ENCODE results near the gene IL4I1.

DNA sequence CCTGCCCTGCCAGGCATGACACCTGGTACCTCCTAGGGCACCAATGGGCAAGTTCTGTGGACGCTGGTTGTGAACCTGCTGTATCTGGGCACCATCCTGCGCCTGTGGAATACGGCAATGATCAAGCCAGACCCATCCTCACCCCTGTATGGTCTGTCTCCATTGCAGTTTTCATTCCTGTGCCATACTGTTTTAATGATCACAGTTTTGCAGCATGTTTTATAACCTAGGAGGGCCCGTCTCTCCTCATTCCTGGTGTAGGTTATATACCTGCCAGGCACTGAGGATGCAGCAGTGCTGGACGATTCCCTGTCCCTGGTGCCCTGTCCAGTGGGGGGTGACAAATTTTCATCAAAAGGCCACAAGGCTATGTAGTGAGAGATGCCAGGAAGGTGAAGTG lies 13.6 kb downstream of the IL4I1 start:
- TF ChIP-seq, protein P1, sequence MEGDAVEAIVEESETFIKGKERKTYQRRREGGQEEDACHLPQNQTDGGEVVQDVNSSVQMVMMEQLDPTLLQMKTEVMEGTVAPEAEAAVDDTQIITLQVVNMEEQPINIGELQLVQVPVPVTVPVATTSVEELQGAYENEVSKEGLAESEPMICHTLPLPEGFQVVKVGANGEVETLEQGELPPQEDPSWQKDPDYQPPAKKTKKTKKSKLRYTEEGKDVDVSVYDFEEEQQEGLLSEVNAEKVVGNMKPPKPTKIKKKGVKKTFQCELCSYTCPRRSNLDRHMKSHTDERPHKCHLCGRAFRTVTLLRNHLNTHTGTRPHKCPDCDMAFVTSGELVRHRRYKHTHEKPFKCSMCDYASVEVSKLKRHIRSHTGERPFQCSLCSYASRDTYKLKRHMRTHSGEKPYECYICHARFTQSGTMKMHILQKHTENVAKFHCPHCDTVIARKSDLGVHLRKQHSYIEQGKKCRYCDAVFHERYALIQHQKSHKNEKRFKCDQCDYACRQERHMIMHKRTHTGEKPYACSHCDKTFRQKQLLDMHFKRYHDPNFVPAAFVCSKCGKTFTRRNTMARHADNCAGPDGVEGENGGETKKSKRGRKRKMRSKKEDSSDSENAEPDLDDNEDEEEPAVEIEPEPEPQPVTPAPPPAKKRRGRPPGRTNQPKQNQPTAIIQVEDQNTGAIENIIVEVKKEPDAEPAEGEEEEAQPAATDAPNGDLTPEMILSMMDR (IDR thresholded peaks at IDR 0.05), result no peak
- TF ChIP-seq POLR2AphosphoS5 (IDR thresholded peaks at IDR 0.05; ENCODE audit: low read depth, low read length) (no peak), TAF1 (IDR thresholded peaks at IDR 0.05; ENCODE audit: borderline replicate concordance, low read depth, low read length) (no peak), MEF2A (IDR thresholded peaks at IDR 0.05; ENCODE audit: borderline replicate concordance, low read depth) (no peak), SIN3A (IDR thresholded peaks at IDR 0.05; ENCODE audit: borderline replicate concordance, low read depth, low read length) (no peak), CHD2 (IDR thresholded peaks at IDR 0.05; ENCODE audit: low read length, partially characterized antibody) (no peak), GATA2 (CRISPR knock-in tag; IDR thresholded peaks at IDR 0.05) (no peak), EZH2phosphoT487 (IDR thresholded peaks at IDR 0.05; ENCODE audit: borderline replicate concordance, low read depth) (no peak), YY1 (IDR thresholded peaks at IDR 0.05; ENCODE audit: low read depth) (no peak), RCOR1 (IDR thresholded peaks at IDR 0.05; ENCODE audit: low read length) (no peak), SMC3 (IDR thresholded peaks at IDR 0.05; ENCODE audit: low read depth, low read length) (no peak), NRF1 (IDR thresholded peaks at IDR 0.05; ENCODE audit: low read depth, low read length) (no peak), GABPA (IDR thresholded peaks at IDR 0.05; ENCODE audit: low read depth) (no peak)
